ENCODE measurements around the gene SH2D4B.

DNA sequence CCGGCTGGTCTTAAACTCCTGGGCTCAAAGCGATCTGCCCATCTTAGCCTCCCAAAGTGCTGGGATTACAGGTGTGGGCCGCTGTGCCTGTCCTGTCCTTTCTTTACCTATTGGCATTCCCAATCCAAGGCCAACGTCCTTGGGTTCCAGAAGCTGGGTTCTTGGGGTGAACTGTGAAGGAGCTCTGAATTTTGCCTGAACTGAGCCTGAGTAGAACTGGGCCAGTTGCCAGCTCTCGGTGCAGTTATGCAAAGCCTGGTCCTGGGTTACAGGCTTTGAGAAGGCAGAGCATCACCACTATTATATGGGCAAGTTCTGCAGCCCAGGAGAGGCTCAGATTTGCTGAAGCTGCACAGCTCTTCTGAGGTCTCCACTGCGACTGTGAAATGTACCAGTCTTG lies 24.6 kb upstream of the SH2D4B start:
- no peak for TF ChIP-seq RCOR1 (conservative IDR thresholded peaks at IDR 0.05; ENCODE audit: low read depth, low read length)
- no peak for TF ChIP-seq CBX3 (IDR thresholded peaks at IDR 0.05; ENCODE audit: borderline replicate concordance, low read depth)
- TF ChIP-seq, protein P1, sequence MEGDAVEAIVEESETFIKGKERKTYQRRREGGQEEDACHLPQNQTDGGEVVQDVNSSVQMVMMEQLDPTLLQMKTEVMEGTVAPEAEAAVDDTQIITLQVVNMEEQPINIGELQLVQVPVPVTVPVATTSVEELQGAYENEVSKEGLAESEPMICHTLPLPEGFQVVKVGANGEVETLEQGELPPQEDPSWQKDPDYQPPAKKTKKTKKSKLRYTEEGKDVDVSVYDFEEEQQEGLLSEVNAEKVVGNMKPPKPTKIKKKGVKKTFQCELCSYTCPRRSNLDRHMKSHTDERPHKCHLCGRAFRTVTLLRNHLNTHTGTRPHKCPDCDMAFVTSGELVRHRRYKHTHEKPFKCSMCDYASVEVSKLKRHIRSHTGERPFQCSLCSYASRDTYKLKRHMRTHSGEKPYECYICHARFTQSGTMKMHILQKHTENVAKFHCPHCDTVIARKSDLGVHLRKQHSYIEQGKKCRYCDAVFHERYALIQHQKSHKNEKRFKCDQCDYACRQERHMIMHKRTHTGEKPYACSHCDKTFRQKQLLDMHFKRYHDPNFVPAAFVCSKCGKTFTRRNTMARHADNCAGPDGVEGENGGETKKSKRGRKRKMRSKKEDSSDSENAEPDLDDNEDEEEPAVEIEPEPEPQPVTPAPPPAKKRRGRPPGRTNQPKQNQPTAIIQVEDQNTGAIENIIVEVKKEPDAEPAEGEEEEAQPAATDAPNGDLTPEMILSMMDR (IDR thresholded peaks at IDR 0.05 in 2 of 3, conservative IDR thresholded peaks at IDR 0.05 in 1 of 3; ENCODE audit: control insufficient read depth in 2 of 3, extremely low read depth in 1 of 3, insufficient read depth in 1 of 3, low read depth in 3 of 3, low read length in 3 of 3) = no peak
- no peak for TF ChIP-seq NRF1 (conservative IDR thresholded peaks at IDR 0.05; ENCODE audit: low read depth, low read length)
- no peak for TF ChIP-seq CHD4 (IDR thresholded peaks at IDR 0.05)
- TF ChIP-seq, protein P2, sequence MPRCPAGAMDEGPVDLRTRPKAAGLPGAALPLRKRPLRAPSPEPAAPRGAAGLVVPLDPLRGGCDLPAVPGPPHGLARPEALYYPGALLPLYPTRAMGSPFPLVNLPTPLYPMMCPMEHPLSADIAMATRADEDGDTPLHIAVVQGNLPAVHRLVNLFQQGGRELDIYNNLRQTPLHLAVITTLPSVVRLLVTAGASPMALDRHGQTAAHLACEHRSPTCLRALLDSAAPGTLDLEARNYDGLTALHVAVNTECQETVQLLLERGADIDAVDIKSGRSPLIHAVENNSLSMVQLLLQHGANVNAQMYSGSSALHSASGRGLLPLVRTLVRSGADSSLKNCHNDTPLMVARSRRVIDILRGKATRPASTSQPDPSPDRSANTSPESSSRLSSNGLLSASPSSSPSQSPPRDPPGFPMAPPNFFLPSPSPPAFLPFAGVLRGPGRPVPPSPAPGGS (IDR thresholded peaks at IDR 0.05; ENCODE audit: borderline replicate concordance, insufficient read depth, low read depth, low read length, poor library complexity, severe bottlenecking) = no peak
- TF ChIP-seq EZH2 (IDR thresholded peaks at IDR 0.05; ENCODE audit: borderline replicate concordance, control insufficient read depth, low read depth, low read length) = no peak
- no peak for TF ChIP-seq POLR2AphosphoS2 (IDR thresholded peaks at IDR 0.05; ENCODE audit: low read depth, low read length)
